Left lobe of liver (tissue), 2 donors: ENCODE measurements around the gene EXO5. TPM values are rescaled to one million over a fixed set of nuclear protein-coding genes. Genes with fewer than 3 reads are reported as not detected.
"Not testable (repeated sequence)": the region's sequence is repeated elsewhere in the genome, so short reads cannot be mapped to it uniquely, and the experiment has no call there.

Source experiments
- ATAC-seq: fragments of 200-7000 bp; cut with Tn5 transposase; one replicate; pipeline ENCODE4 v1.9.1; 2020; ENCODE audit warnings: mild to moderate bottlenecking, moderate library complexity
- DNase-seq: peaks from one replicate; pipeline ENCODE4 v3.0.0-alpha.2; 2020; ENCODE audit warnings: low spot score
- total RNA-seq: library from RNA; stranded (reverse); gene quantifications from one replicate; pipeline ENCODE4 v1.2.1, GENCODE V29; 2021
- donor health status: DM: no; HTN: no; CAD: no; lungs with moderate emphysema.
- donor health status: DM: no; HTN: yes; CAD: no.

The EXO5 gene
- total RNA-seq, 1 donor from 2014 or later, result 3.6 TPM

DNA sequence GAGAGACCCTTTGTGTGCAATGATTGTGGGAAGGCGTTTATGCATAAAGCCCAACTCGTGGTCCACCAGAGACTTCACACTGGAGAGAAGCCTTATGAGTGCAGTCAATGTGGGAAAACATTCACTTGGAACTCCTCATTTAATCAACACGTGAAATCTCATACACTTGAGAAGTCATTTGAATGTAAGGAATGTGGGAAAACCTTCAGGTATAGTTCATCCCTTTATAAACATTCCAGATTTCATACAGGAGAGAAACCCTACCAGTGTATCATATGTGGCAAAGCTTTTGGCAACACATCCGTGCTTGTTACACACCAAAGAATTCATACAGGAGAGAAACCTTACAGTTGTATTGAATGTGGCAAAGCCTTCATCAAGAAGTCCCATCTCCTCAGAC is 38.4 kb downstream of the EXO5 start:
- ATAC-seq, result no peak
- no peak for DNase-seq

DNA sequence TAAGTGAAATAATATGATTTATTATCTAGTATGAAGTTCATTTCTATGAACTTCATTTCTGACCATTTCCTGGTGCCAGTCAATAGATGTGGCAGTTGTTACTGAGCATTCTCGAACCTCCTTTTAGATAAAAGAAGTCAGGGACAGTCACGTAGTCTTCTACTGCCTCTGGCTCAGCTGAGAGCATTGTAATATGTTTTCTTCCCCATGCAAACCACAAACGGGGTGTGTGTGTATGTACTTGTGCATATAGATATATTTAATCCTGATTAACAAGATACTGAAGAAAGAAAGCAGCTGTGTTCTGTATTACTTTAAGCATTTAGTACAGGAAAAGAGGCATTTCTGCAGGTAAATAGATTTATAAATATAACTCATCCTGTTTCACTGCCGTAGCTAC is 44.5 kb downstream of the EXO5 start:
- DNase-seq (no peak), ATAC-seq (no peak)

DNA sequence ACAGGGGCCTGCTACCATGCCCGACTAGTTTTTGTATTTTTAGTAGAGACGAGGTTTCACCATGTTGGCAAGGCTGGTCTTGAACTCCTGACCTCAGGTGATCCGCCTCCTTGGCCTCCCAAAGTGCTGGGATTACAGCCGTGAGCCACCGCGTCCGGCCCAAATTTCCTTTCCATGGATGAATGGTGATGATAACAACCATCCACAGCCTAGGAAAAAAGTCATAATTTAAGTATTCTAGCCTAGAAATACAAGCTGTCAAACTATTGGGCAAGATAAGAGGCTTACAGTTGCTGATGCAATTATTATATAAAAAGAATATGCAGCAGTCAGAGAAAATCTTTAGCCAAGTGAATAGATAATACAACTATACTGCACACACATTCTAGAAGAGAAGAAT is 46.2 kb downstream of the EXO5 start:
- ATAC-seq, DNase-seq: not testable (repeated sequence)

DNA sequence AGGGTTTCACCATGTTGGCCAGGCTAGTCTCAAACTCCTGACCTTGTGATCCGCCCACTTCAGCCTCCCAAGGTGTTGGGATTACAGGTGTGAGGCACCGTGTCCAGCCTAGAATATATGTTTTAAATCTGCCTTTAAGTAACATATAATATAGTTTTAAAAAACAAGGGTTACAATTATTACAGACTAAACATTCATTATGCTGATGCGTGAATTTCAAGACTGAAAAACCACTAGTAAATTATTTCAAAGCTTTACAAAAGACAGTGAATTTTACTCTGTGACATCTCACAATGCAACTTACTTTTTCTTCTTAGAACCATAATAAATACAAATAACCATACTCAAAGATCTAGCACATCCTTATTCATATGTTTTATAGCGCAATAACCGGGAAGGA is 47.6 kb downstream of the EXO5 start:
- ATAC-seq (no peak), DNase-seq (no peak)

DNA sequence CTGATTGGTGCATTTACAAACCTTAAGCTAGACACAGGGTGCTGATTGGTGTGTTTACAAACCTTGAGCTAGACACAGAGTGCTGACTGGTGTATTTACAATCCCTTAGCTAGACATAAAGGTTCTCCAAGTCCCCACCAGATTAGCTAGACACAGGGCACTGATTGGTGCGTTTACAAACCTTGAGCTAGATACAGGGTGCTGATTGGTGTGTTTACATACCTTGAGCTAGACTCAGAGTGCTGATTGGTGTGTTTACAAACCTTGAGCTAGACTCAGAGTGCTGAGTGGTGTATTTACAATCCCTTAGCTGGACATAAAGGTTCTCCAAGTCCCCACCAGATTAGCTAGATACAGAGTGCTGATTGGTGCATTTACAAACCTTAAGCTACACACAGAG is 49.7 kb downstream of the EXO5 start:
- ATAC-seq, DNase-seq: not testable (repeated sequence)

DNA sequence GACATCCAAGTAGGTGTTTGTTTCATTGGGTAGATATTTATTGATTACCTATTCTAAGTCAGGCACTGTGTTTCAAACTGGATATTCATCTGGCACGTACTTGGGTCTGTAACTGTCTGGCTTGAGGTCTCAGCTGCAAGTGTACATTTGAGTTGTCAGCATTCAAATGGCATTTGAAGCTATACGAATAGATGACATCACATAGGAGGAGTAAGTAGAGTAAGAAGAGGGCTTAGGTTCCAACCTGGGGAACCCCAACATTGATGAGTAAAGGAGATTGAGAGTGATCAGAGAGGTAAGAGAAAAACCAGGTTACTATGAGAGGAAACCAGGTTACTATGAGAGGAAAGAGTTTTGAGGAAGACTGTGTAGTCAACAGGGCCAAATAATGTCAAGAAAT is 53.6 kb downstream of the EXO5 start:
- DNase-seq (no peak), ATAC-seq (no peak)

DNA sequence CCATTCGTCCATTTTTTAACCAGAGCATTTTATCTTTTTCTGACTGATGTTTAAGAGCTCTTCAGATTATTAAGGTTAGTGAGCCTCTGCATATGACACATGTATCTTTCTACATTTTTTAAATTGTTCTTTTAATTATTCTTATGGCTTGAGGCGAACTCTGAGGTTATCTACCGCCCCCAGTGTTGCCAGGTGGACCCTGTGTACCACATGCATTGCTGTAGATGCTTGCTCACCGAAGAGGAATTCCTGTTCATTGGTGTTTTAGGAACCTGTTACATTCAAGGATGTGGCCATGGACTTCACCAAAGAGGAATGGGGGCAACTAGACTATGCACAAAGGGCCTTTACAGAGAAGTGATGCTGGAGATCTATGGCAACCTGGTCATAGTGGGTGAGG is 54.7 kb downstream of the EXO5 start:
- DNase-seq (no peak), ATAC-seq (no peak)

DNA sequence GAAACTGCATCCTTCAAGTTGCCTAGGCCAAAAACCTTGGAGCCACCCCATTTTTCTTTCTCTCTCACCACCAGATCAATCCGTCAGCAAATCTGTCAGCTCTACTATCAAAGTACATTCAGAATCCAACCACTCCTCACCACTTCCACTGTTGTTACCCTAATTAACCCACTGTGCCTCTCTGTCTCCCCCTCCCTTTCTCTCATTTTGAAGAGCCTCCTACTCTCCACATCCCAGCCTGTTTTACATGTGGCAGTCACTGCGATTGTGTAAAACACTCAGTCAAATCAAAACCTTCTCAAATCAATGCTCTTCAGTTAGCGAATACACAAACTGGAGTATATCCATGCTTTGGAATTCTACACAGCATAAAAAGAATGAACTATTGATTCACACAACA is 55.9 kb downstream of the EXO5 start:
- ATAC-seq (no peak), DNase-seq (no peak)

DNA sequence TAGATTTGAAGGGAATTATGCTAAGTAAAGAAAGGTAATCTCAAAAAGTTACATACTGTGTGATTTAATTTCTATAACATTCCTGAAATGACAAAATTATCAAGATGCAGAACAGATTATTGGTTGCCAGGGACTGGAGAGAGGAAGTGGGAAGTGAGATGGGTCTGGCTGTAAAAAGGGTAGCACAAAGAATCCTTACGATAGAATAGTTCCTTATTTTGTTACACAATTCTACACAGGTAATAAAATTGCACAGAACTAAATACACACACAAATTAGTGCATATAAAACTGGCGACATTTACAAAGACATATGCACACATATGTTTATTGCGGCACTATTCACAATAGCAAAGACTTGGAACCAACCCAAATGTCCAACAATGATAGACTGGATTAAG is 56.3 kb downstream of the EXO5 start:
- ATAC-seq, result no peak
- DNase-seq, result no peak

Other genes starting within 250 kb of the EXO5 start
- 0.45 TPM for gene COL9A2, start 191.5 kb upstream of the EXO5 start, total RNA-seq
- 36.4 TPM for gene SMAP2, start 135.0 kb upstream of the EXO5 start, total RNA-seq
- gene ZFP69B, start 58.3 kb upstream of the EXO5 start, total RNA-seq, result 0.55 TPM
- 1.1 TPM for gene ZFP69, start 31.5 kb upstream of the EXO5 start, total RNA-seq
- gene ZNF684, start 22.9 kb downstream of the EXO5 start, total RNA-seq, result 4.8 TPM
- gene RIMS3, start 156.9 kb downstream of the EXO5 start, total RNA-seq, result 1.0 TPM
- gene NFYC, start 182.9 kb downstream of the EXO5 start, total RNA-seq, result 26.8 TPM